Aorta (tissue), 5 donors: ENCODE results near the gene CCL19. TPM values are rescaled to one million over a fixed set of nuclear protein-coding genes. Genes with fewer than 3 reads are reported as not detected.
"Not testable (repeated sequence)": the region's sequence is repeated elsewhere in the genome, so short reads cannot be mapped to it uniquely, and the experiment has no call there.

ENCODE experiments used
- ATAC-seq: fragments of 200-7000 bp; cut with Tn5 transposase; one replicate; pipeline ENCODE4 v1.9.1; 2022; ENCODE audit warnings: moderate library complexity; ENCODE audit not compliant: low FRiP score
- DNase-seq, 2 donors: peaks; one replicate each; pipeline ENCODE4 v3.0.0-alpha.2; 2020
- H3K27ac ChIP-seq, 2 donors: one replicate each; pipeline ENCODE4 v1.5.1; 2013; ENCODE audit warnings: low read length in 2 of 2, mild to moderate bottlenecking in 2 of 2, moderate library complexity in 2 of 2, control low read depth in 1 of 2, inconsistent platforms in 1 of 2, low read depth in 1 of 2
- H3K27me3 ChIP-seq, 2 donors: one replicate each; pipeline ENCODE4 v1.6.1; 2013; ENCODE audit warnings: control low read depth in 1 of 2, low read length in 1 of 2, mild to moderate bottlenecking in 1 of 2, moderate library complexity in 1 of 2; ENCODE audit not compliant: insufficient read depth in 2 of 2, control insufficient read depth in 1 of 2
- H3K36me3 ChIP-seq, 2 donors: one replicate each; pipeline ENCODE4 v1.6.1; 2013; ENCODE audit warnings: control low read depth in 1 of 2, low read length in 1 of 2, mild to moderate bottlenecking in 1 of 2; ENCODE audit not compliant: insufficient read depth in 2 of 2, control insufficient read depth in 1 of 2
- H3K4me1 ChIP-seq, 2 donors: one replicate each; pipeline ENCODE4 v1.6.1; 2013; ENCODE audit warnings: low read length in 2 of 2, control low read depth in 1 of 2, mild to moderate bottlenecking in 1 of 2, moderate library complexity in 1 of 2; ENCODE audit not compliant: insufficient read depth in 2 of 2, control insufficient read depth in 1 of 2
- H3K4me3 ChIP-seq, 2 donors: one replicate each; pipeline ENCODE4 v1.5.1; 2013; ENCODE audit warnings: low read length in 2 of 2, control low read depth in 1 of 2, mild to moderate bottlenecking in 1 of 2
- H3K9me3 ChIP-seq: one replicate; pipeline ENCODE4 v1.6.1; 2013; ENCODE audit warnings: mild to moderate bottlenecking, low read length; ENCODE audit not compliant: control insufficient read depth
- WGBS, 2 donors: extraction: QIAGEN DNeasy Blood & Tissue Kit; methylation state at CpG; one replicate each; pipeline ENCODE4 v1.1.7; 2013; 5-methylcytosine and 5-hydroxymethylcytosine counted together
- intact Hi-C, 2 donors: fragments of 100-400 bp; cut with DNase I; formaldehyde crosslinking; loops; one replicate each; pipeline versions ENCODE4 v1.14.2 to v1.15.0; 2022
- long read RNA-seq, 2 donors: library from polyadenylated mRNA; unstranded; transcript quantifications; one replicate each; pipeline ENCODE4 v2.0.0, GENCODE V29; 2020 to 2021
- polyA plus RNA-seq, 2 donors: library from polyadenylated mRNA; stranded (reverse); fragments of 200-250 nt; gene quantifications; one replicate each; pipeline ENCODE4 v1.2.3, GENCODE V29; 2013
- total RNA-seq, 2 donors: library from RNA; stranded (reverse); fragmentation: NEBNext Ultra II Directional; extraction: Animal tissue kit (Norgen Biotek cat#: 25700); gene quantifications; one replicate each; pipeline ENCODE4 v1.2.1, GENCODE V29; 2021
- donor health status: healthy with polysubstance abuse.
- donor health status: Bipolar disorder and iron deficiency.
- donor health status: DM: no; HTN: no; CAD: no.
- donor health status: DM: no; HTN: no; CAD: no.
- donor health status: DM: yes; HTN: yes; CAD: no.

CCL19 gene
- total RNA-seq, result 10 to 100 TPM; 39.7 to 67.5 TPM
- polyA plus RNA-seq, result 1 to 10 TPM; 1.9 to 5.5 TPM
- long read RNA-seq, donor 1, transcript CCL19-201 (4 exons, 687 nt), result major isoform, 7 of 7 reads
- long read RNA-seq, donor 1, partial matches to known transcripts, result 0 of 7 reads
- long read RNA-seq, donor 1, other reads (novel, unspliced or antisense), result 0 of 7 reads
- long read RNA-seq, donor 2, partial matches to known transcripts, result 0 of 5 reads
- long read RNA-seq, donor 2, other reads (novel, unspliced or antisense), result 1 of 5 reads

DNA sequence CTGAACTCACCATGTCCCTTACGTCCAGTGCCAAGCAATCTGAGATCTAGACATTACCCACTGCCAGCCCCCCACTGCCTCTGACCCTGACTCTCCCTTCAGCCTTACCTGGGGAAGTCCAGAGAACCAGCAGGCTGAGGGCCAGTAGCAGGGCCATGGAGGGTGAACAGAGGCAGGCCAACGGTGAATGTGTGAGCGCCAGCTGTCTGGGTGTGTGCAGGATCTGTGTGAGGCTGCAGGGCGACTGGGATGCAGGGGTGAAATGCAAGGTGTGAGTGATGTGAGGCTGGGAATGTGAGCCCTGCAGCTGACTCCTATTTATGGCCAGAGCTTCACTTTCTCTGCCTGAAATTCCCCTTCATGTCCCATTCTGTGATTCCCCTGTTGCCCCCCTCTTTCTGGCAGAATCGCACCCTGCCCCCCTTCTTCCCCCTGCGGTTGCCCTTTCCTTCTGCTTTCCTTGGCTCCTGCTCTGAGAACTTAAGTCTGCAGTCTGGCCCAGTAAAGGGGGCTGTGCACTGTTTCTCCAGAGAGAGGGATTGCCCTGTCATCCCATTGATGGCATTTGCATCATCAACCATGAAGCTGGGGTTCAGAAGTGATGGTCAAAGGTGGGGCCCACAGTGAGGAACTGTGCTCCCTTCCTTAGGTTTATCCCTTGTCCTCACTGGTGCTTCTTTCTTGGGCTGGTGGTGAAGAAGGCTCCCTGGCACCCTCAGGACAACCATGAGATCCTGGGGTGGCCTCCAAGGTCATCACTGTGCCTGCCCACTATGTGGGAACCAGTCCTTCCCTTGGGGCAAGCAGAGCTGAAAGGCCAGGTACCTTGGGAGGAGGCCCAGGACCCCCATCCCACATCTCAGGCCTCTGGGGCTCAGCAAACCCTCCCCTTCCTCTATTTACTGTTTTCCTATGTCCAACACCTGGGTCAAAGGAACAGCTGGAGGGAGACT lies at the start of gene CCL19:
Gene CCL19 (minus strand): TSS at position 294 of the 953 bp plus-strand sequence. CDS start 137 bp downstream, at position 157.
- DNase-seq (no peak), ATAC-seq (no peak)
- no peak within 1 kb of the TSS for H3K27ac ChIP-seq
- H3K4me1 ChIP-seq, result no peaks in the 10 kb centered on the region
- H3K27me3 ChIP-seq, result no peaks in the 10 kb centered on the region
- intact Hi-C loops, result no loop called here
- H3K4me3 ChIP-seq, result no peak within 1 kb of the TSS
- 20 to 27% methylated on average over 6 of the region's 6 CpGs for WGBS, 2 donors
- no peaks in the 10 kb centered on the region for H3K36me3 ChIP-seq
- no peaks in the 10 kb centered on the region for H3K9me3 ChIP-seq

DNA sequence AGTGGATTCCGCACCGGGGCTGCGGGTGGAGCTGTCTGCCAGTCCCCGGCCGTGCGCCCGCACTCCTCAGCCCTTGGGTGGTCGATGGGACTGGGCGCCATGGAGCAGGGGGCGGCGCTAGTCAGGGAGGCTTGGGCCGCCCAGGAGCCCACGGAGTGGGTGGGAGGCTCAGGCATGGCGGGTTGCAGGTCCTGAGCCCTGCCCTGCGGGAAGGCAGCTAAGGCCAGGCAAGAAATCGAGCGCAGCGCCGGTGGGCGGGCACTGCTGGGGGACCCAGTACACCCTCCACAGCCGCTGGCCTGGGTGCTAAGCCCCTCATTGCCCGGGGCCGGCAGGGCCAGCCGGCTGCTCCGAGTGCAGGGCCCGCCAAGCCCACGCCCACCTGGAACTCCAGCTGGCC lies 49.1 kb upstream of the CCL19 start:
- H3K27ac ChIP-seq, intact Hi-C loops, H3K9me3 ChIP-seq, H3K27me3 ChIP-seq, H3K36me3 ChIP-seq, H3K4me1 ChIP-seq, H3K4me3 ChIP-seq, ATAC-seq, DNase-seq: not testable (repeated sequence)
- 97% methylated on average over 13 to 27 of the region's 27 CpGs for WGBS, 2 donors

DNA sequence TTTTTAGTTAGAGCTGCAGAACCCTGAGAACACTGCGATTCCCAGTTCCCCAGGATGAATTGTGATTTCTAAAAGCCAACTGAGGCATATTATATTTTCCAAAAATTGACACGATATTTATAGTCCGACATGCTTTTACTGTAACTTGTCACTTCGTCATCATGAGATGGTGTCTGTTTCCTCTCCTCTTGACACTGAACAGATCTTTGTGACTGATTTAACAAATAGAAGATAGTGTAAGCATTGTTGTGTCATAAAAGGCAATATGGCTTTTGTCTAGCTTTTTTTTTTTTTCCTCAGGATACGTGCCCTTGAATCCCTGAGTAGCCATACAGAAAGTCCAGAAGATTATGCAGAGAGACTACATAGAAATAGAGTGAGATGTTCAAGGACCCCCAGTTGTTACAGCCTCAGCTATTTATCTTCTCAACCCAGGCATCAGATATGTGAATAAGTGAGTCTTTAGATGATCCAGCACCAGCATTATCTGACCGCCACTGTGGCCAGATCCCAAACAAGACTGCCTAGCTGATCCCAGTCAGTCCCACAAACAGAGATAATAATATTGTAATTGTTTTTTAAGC lies 46.7 kb upstream of the CCL19 start:
- no peaks in the 10 kb centered on the region for H3K27me3 ChIP-seq
- 48 to 55% methylated on average over 6 of the region's 6 CpGs for WGBS, 2 donors

DNA sequence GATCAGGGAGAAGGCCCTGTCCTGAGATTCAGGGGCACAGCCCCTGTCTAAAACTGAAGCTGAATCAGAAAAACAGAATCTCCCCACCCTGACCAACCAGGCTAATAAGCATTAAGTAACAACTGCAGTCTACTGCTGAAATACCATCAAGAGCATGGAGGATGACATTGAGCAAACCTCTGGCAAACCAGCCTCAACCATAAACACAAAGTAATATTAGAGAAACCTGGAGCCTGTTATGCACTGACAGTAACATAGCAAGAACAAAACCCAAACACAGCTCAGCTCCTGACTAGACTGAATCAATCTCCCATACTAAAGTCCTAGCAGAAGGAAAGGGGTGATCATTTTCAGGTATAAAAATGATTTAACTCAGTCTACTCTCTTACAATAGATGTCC lies 43.6 kb upstream of the CCL19 start:
- ATAC-seq (no peak), DNase-seq (no peak)
- no peak overlapping the region for H3K27ac ChIP-seq
- no peaks in the 10 kb centered on the region for H3K36me3 ChIP-seq
- no peak overlapping the region for H3K4me3 ChIP-seq
- no peaks in the 10 kb centered on the region for H3K9me3 ChIP-seq
- H3K27me3 ChIP-seq, result no peaks in the 10 kb centered on the region
- intact Hi-C loops, result no loop called here
- H3K4me1 ChIP-seq, result no peaks in the 10 kb centered on the region

More for the DNA sequence above, 46.7 kb upstream of the CCL19 start:
- H3K4me3 ChIP-seq, result no peak overlapping the region
- intact Hi-C loops, result no loop called here
- no peaks in the 10 kb centered on the region for H3K9me3 ChIP-seq
- DNase-seq (no peak), ATAC-seq (no peak)
- no peaks in the 10 kb centered on the region for H3K36me3 ChIP-seq
- H3K27ac ChIP-seq, result no peak overlapping the region
- no peaks in the 10 kb centered on the region for H3K4me1 ChIP-seq

DNA sequence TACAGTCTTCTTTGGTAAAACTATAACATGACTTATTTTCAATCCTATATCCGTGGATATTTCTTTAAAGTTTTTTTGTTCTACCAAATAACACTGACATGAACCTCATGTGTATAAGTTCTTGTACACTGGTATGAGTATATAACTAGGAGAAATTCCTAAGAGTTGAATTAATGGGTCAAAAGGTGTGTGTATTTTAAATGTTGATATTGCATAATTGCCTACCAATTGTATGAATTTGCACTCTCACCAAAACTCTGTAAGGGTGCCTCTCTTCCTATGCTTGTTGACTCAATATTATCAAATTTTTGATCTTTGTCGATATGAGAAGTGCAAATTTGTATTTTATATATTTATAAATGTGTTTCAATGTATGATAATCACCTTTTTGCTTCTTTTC lies 41.8 kb upstream of the CCL19 start:
- no peaks in the 10 kb centered on the region for H3K27me3 ChIP-seq
- ATAC-seq (no peak), DNase-seq (no peak)
- no peak overlapping the region for H3K27ac ChIP-seq
- H3K36me3 ChIP-seq, result no peaks in the 10 kb centered on the region
- 82 to 89% methylated on average over 2 of the region's 2 CpGs for WGBS, 2 donors
- intact Hi-C loops, result no loop called here
- H3K4me3 ChIP-seq, result no peak overlapping the region
- no peaks in the 10 kb centered on the region for H3K4me1 ChIP-seq
- no peaks in the 10 kb centered on the region for H3K9me3 ChIP-seq

DNA sequence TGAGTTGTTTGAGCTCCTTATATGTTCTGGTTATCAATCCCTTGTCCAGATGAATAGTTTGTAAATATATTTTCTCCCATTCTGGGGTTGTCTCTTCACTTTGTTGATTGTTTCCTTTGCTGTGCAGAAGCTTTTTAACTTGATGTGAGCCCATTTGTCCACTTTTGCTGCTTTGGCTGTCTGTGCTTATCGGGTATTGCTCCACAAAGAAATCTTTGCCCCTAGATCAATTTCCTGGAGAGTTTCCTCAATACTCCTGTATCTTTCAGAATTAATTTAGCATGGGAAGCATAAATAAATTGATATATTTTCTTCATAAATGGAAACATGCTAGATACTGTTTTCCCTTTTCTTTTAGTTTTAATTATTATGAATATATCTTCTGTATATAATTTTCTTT lies 41.4 kb upstream of the CCL19 start:
- WGBS, 2 donors, result 94% methylated on average over 1 of the region's 1 CpG
- Histone ChIP-seq H3K36me3 (no peaks in the 10 kb centered on the region), H3K4me1 (no peaks in the 10 kb centered on the region), H3K27me3 (no peaks in the 10 kb centered on the region), H3K27ac (no peak overlapping the region), H3K4me3 (no peak overlapping the region), H3K9me3 (no peaks in the 10 kb centered on the region)
- ATAC-seq, result no peak
- DNase-seq, result no peak
- intact Hi-C loops, result no loop called here

DNA sequence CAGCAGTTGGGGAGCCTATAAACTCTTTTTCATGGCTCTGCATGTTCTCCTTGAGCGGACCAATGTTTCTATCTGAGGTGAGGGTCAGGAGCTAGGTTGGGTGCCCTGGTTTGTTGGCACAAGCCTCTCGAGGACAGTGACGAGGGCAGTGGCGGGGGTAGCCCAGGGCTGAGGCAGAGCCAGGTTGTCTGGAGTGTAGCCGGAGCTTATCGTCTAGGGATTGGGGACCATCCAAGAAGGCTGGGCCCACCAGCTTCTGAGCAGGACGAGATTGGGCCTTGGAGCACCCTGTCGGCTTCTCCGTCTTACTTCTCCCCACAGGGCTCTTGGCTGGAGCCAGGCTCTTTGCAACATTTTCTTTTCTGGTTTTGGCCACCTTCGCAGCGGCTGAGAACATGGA lies 32.1 kb upstream of the CCL19 start:
- Histone ChIP-seq H3K27me3 (no peaks in the 10 kb centered on the region), H3K4me3 (no peak overlapping the region), H3K36me3 (no peaks in the 10 kb centered on the region), H3K27ac (no peak overlapping the region), H3K4me1 (no peaks in the 10 kb centered on the region), H3K9me3 (no peaks in the 10 kb centered on the region)
- ATAC-seq (no peak), DNase-seq (no peak)
- WGBS, 2 donors, result 89 to 91% methylated on average over 11 of the region's 11 CpGs
- intact Hi-C loops, result no loop called here

DNA sequence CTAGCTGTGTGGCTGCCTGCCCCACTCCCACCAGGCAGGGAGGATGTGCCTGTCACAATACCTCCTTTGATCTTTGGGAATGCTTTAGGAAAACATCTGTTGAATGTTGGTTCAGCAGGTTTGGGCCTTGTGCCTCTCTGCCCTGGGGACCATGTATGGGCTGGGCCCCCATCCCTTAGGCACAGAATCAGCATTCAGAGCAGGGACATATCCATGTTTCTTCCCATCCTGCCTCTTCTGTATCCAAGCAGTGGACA lies 28.6 kb upstream of the CCL19 start:
- intact Hi-C loops, H3K4me3 ChIP-seq, DNase-seq: not testable (repeated sequence)

More for the DNA sequence above, 28.6 kb upstream of the CCL19 start:
- not testable (repeated sequence) for H3K9me3 ChIP-seq, H3K36me3 ChIP-seq, H3K27me3 ChIP-seq, H3K27ac ChIP-seq, H3K4me1 ChIP-seq, ATAC-seq
